ENCODE results near the gene AGPAT4.
A peak's percentile ranks its signal among the peaks of the same experiment; 100 is the strongest.
"Not testable (repeated sequence)": the region's sequence is repeated elsewhere in the genome, so short reads cannot be mapped to it uniquely, and the experiment has no call there.

The AGPAT4 gene

DNA sequence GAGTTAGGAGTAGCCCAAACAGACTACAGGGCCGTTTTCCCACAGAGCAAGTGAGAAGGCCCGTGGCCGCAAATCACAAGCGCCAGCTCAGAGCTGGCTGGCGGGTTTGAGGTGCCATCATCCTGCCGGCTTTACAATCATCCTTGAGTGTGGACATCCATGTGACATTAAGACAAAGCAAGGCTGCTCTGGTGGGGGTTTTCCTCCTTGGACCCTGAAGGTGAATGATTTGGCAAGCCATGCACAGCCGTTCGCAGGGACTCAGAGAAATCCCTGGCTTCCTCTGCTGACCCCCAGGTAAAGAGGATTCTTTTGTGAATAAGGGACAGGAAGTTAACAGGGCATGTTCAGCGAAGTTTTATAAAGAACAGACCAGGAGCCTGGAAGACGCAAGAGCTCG, 137.2 kb downstream of the AGPAT4 start:
- no peak for DNase-seq

DNA sequence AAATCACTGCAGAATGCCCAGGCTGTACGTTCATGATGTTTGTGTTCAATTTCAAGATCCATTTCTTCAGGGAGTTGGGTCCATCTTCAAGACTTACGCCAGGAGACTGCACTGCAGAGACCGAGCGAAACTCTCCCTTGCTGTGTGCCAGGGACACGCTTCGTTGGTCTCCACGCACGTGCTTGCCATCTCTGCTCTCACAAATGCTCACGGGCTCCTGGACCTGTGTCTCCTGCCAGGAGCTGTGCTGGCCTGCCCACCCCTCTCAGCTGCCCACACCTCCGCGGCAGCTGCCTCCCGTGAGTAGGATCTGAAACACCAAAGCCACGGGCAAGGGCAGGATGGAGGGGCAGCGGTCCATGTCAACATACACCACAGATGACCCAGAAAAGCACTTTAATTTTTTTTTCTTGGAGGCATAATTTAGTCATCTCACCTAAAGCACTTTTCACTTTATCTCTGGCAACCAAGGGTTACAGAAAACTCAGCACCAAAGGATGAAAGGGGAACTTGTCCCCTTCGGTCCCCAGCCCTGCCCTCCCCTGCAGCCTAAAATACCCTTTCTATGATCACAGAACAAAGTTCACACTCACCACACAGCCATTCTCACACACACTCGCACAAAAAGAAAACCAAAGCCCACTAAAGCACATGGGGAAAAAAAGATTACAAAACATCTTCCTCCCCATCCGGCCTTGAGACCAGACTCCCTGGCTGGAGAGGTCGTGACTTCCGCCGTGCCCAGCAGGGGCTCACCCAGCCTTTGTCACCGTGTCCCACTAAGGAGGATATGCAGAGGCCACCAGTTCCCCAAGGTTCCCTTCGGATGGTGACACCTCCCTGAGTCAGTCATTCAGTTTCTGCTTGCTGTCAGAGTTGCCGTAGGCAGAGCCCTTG, 137.9 kb downstream of the AGPAT4 start:
- DNase-seq: peak in 1 of 2 donors; percentile 47

DNA sequence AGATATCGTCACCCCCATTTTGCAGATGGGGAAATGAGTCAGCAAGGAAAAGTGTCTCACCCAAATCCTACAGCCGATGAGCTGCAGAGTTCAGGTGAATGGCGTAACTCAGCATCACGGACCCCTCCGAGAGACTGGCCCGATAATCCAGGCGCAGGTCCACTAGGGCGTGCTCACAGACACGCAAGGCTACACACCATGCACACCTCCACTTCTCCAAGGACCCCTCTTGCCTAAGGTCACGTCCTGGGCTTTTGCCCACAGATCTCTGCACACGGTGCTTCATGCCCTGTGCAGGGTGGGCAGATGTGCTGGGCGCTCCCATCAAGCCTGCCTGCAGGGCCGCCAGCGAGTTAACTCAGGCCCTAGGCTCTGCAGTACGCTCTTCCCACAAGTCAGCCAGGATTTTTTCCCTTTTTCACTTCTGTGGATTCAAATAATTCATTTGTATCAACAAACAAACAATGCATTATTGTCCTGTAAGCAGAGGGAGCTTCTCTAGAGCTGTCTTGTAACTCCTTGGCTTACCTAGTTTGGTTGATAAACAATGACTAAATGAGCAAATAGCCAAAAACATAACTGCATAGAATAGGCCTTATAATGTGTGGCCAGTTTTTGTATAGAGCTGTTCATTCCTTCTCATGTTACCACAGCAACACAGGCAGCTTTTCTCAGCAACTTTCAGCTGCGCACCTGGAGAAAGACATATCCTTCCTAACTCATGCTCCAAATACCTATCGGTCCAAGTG, 139.1 kb downstream of the AGPAT4 start:
- no peak for DNase-seq

DNA sequence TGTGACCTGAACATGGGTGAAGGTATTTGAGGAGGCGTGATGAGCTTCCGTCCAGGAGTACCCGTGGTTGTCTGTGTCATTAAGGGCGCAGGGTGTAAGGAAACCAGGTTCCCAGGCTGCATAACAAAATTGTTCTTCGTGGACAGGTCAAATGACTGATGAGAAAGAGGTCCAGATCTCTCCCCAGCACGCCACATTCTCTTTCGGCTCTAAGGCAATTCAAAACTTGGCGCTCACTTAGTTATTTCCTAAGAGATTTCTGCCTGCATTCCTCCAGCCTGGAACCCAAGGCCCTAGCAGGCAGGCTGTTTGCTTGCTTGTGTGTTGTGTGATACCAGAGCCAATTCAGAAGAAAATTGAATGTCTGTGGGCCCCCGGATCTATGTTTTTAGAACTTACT, 139.9 kb downstream of the AGPAT4 start:
- DNase-seq: no peak

DNA sequence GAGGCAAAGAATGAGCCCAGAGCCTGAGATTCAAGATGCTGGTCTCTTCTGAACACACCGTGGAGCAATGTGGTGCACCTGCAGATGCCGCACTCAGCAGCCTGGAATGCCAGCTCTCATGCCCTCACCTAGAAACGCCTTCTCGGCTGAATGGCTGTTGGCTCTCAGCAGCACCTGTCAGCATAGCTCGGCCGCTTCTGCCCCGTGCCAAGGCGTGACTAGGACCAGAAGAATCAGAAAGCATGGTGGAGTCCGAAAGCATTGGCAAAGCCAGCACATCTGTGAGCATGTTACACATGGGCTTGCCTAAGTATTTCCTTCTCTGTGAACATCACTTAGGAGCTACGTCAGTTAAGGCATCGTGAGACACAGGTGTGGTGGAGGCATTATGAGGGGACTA, 141.5 kb downstream of the AGPAT4 start:
- no peak for DNase-seq

DNA sequence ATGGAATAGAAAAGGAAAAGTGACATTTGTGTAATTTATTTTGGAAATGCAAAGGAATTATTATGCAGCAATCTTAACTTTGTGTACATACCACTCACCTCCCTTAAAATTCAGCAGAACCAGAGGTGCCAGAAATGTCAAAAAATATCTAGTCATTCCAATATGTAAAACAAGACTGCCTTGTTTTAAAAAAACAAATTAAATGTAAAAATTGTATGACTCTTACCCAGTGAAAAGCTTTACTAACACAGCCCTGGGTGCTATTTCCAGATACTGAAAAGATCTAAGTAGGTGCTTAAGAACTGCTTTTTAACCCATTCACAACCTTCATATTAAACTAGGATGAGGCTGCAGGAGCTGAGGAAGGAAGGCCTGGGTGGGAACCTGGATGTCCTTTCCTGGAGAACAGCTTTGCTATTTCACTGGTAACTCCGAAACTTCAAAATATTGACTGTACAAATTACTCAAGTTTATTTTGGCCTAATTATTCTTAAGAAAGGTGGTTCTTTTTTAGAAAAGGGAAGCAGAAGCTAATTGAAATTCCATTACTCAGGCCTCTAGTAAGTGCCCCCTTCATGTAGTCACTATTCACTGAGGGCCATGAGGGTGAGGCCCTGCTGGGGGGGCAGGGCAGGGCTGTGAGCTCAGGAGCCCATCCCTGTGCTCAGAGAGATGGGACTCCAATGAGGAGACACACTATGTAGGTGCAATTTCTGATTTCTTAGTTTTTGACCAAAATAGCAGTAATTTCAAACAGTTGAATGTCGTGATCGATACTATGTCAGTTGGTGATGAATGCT, 142.7 kb downstream of the AGPAT4 start:
- DNase-seq: no peak

DNA sequence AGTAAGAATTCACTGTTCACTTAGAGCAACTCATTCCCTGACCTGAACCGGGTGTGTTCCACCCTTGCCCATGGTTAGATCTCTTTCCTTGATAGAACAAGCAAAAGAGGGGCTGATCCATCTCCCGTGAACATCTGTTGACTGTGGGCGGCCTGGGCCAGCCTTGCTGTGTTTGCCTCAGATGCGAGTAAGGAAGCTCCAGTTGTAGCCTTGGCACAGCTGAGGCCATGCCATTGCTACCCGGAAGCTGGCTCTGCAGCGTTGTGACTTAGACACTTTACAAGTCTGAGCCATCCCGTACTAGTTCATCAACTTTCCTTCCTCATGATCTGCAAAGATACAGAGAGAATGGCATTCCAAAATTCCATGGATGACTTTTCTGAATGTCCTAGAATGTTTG, 143.3 kb downstream of the AGPAT4 start:
- DNase-seq: no peak

DNA sequence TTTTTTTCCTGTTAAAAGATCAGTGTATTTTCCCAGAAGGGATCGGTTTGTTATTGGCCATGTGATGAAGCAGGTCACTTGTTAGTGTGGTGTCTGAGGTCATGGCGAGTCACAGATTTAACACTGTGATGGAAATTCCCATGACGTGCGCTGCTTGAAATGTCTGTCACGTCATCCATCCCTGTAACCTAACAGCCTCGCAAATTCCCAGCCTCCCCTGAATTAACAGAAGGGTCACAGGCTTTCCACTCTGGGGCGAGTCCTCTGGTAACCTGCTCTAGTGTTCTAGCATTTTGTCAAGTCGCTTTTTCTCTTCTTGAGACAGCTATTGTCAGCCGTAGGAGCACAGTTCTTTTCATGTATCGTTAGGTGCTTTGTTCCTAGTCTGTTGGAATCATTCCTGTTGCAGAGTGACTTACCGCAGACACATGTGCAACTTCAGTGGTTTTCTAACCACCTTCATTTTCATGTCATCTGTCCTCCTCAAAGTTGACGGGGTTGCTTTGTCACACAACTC, 145.1 kb downstream of the AGPAT4 start:
- DNase-seq: peak in 1 of 2 donors; percentile 24

DNA sequence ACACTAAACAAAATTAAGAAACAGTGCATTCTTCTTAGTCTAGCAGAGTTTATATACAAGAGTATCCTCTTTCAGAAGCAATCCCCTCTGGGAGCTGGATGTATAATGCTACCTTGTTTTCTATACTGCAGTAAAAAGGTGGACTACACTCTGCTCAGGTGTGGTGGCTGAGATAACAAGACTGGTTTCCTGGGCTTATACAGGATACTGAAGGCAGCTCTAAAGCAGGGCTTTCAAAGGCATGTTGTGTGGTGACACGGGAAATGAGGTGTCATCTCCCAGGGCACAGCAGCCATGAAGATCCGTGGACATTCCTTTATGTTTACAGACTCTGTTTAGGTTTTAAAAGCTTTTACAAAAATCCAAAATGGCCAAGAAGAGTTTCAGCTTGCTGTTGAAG, 145.6 kb downstream of the AGPAT4 start:
- DNase-seq: no peak

DNA sequence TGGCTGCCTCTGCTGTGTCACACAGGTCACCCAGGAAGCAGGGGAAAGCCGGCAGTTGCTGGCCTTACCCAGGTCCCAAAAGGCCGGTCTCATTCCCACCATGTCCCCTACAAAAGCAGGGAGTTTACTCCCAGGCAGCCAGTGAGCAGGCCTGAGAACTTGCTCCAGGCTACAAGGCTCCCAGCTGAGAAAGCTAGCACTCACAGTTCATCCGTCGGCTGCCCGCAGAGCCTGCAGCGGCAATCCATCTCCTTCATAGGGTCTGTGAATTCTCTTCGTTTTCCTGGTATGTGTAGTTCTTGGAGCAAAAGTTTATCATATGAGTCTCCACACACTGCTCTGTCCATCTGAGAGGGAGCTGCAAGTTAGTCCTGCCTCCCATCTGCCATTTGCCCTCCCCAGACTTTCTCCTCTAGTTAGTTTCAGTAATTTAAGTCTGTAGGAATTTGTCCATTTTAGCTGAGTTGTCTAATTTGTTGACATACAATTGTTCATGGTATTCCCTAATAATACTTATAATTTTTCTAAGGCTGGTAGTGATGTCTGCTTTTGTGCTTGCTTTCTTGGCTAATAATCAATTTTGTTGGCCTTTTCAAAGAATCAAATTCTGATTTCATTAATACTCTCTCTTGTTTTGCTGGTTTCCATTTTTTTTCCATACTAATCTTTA, 146.7 kb downstream of the AGPAT4 start:
- DNase-seq: no peak

DNA sequence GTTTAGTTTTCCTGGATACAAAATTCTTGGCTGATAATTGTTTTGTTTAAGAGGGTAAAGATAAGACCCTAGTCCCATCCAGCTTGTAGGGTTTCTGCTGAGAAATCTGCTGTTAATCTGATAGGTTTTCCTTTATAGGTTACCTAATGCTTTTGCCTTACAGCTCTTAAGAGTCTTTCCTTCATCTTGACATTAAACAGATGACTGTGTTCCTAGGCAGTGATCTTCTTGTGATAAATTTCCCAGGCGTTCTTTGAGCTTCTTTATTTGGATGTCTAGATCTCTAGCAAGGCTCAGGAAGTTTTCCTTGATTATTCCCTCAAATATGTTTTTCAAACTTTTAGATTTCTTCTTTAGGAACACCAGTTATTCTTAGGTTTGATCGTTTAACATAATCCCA, 148.3 kb downstream of the AGPAT4 start:
- no peak for DNase-seq

DNA sequence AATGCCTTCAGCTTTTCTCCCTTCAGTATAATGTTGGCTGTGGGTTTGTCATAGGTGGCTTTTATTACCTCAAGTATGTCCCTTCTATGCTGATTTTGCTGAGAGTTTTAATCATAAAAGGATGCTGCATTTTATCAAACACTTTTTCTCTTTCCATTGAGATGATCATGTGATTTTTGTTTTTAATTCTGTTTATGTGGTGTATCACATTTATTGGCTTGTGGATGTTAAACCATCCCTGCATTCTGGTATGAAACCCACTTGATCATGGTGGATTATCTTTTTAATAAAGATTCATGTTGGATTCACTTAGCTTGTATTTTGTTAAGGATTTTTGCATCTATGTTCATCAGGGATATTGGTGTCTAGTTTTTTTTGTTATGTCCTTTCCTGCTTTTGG, 150.5 kb downstream of the AGPAT4 start:
- DNase-seq: not testable (repeated sequence)

DNA sequence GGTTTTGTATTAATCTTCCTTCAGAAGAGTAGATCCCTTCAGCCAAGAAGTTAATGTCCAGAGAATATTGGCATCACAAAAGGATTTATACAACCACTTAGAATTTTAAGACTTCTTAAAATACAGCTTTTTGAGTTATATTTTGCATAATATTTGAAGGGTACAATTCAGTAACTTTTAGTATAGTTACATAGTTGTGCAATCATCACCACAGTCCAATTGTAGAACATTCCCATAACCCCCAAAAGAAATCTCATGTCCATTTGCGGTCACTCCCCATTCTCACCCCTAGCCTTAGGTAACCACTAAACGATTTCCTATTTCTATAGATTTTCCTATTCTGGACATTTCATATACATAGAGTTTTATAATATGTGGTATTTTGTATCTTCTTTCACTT, 155.9 kb downstream of the AGPAT4 start:
- no peak for DNase-seq

DNA sequence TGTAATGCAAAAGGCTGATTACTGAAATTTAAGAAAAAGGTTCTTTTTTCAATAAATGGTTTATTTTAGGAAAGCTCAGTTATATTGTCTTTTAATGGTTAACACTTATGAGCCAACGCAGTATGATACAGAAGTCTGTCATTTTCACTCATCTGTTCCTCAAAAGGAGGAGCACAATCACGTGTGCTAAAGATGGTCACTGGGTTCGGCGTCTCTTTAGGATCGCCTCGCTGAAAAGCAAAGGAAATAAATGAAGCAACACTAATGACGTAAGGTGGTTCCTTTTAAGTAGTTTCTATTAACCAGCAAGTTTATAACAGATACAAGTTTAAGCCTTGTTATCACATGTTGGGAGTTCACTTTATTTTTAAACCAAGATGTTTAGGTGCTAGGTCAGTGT, 156.6 kb downstream of the AGPAT4 start:
- peak; percentile 21 to 58 for DNase-seq

DNA sequence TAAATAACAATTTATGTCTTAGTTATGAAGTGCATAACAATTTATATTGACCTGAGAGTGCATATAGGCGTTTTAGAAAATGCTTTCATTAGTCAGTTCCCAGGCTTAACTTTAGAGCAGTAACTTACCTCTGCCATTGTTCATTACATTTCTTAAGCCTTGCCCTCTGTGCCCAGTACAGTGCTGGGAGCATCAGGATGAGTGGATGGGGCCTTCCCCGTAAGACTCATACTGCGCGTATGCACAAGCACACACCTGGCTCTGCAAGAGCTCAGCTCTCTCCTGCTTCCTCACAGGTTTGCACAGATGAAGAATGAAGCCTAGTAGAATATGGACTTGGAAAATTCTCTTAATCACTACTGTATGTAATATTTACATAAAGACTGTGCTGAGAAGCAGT, 157.3 kb downstream of the AGPAT4 start:
- DNase-seq: no peak

DNA sequence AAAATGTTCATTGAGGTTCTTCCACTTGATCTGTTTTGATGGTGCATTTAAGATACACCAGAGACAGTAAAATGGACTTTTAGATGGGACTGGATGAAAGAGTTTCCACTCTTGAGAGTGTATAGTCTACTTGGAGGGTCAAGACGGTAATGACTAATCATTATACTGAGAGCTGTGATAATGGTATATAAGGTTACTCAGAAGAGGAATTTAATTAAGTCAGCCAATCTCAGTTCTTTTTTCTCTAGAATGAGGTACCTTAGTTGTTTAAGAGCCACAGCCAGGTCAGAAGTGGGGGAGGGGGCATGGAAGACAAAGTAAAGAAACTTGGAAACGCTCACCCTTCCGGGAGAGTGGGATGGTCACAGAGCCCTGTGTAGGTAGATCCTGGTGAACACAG, 158.4 kb downstream of the AGPAT4 start:
- no peak for DNase-seq

DNA sequence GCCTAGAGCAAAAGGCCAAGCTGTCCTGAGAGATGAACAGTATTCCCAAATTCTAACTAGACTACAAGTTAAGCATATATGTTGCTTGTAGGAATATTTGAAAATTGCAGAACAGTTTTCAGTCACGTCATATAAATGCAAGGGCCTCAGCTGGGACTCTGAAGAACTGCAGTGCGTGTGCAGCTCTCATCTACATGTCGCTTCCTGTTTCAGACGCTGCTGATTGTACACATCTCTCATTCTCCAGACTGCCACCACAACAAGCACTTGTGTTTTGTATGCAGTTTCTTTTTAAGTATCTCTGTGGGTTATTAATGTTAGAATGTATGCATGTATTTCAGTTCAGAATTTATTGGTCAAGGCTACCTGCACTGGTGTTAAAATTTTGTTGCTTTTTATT, 162.6 kb downstream of the AGPAT4 start:
- peak; percentile 18 to 28 for DNase-seq

DNA sequence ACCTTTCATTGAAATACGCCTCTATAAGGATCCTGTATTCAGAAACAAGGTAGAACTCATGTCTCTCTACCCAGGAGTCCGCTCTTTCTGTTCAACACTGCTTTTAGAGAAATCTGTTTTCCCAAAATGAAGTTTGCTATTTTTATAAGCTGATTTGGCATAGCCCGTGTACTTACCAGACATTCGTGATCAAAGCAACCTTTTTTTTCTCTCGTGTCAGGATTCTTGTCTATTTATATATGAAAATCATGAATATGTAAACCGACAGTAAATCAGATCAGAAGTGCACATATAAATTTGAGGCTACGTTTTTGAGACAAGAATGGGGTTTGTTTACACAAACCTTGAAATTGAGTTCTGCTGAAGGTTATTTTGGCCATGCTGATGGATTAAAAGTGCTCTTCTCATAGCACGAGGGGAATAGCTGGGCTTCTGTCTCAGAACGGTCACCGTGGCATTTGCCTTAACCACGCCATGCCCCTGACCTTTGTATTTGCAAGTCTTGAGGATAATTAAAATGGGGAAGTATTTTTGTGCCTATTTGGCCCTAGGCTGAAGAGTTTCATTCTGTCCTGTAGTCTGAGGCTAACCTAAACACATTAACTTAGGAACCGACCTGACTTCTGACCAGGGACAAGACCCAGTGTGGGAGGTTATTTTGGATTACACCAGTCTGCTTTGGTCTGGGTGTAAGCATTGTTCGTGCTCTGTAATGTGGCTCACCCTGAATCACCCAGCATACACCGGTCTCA, 163.7 kb downstream of the AGPAT4 start:
- DNase-seq: no peak

DNA sequence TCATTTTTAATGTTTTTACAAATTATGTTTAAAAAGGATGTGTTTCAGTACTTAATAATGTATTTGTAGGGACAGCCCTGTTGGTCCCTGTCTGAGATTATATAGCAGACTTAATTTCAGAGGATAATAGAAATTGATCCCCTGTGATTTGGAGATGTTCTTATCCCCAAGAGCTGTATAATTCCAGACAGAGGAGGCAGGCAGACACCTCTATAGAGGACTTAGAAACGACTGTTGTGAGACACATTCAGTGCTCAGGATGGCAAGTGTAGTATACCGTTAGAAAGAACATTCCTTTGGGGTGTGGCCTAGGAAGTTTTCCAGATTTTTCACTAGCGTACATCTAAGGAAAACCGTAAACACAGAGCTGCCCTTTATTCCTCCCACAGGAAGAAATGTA, 164.5 kb downstream of the AGPAT4 start:
- DNase-seq: no peak

DNA sequence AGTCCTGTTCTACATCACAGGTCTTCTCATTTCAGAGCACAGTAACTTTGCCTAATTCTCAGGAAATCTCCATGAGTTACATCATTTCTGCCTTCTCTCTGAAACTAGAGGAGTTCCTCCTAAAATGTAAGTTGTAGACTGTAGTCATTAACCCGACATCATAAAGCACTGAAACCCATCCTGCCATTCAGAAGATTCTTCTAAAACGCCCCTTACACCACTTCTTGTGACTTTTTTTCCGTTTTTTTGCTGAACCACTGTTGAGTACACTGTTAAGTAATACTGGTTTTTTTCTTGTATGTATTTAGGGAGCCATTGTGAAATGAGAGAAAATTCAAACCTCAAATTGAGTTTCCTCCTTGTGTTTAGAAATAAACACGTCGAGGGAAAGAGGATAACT, 164.9 kb downstream of the AGPAT4 start:
- no peak for DNase-seq

DNA sequence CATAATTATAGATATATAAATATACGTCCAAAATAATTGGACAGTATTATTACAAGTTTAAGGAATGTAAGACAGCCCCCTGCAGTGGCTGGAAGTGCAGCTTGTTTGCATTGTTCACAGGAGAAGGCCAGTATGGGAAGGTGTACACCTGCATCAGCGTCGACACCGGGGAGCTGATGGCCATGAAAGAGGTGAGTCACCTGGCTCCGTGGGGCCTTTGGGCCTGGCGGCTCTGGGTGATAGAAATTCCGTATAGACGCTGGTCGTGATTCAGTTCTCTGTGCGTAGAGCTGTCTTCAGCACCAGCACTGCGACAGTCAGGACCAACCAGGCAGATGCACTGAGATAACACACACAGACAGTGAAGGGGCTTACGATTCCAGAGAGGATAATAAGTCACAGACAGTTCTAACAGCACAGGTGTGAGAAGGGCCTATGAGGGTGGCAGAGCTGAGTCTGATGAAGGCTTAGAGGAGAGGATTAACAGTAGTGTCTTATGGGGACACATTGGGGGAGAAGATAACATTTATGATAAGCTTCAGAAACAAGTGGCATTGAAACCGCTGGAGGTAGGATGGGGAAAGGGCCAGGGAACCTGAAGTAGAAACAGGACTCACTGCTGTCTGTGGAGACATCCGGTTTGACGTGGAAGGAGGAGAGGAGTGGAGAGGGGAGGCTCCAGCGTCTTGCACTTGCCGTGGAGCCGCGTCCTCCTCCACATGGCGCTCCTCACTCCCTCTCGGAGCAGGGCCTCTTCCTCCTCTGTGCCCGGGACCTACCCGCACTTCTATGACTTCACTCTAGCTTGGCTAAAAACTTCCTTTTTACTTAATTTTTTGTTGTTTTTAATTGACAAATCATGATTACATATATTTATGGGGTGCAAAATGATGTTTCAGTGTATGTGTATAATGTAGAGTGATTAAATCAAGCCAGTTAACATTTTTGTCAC, 165.8 kb downstream of the AGPAT4 start:
- DNase-seq: no peak

Measured in CD4-positive, alpha-beta T cell treated with Interleukin-4 for 1 hour (primary cell).